Prostate gland (tissue), 2 donors: ENCODE results near the gene AOC2. TPM values are rescaled to one million over a fixed set of nuclear protein-coding genes. Genes with fewer than 3 reads are reported as not detected.
"Not testable (repeated sequence)": the region's sequence is repeated elsewhere in the genome, so short reads cannot be mapped to it uniquely, and the experiment has no call there.

Experiments
- DNase-seq: peaks from one replicate; pipeline ENCODE4 v3.0.0-alpha.2; 2019; ENCODE audit warnings: low spot score
- H3K27ac ChIP-seq, 2 donors: fragments of 200-600 bp; sonication (generic); 2 replicates each; pipeline ENCODE4 v1.5.1; 2017 to 2019
- H3K27me3 ChIP-seq: fragments of 200-600 bp; sonication (generic); replicated peaks from 2 replicates; pipeline ENCODE4 v1.5.1; 2019; ENCODE audit not compliant: insufficient read depth
- H3K36me3 ChIP-seq, 2 donors: fragments of 200-600 bp; sonication (generic); 1 replicate in 1 of 2; 2 replicates in 1 of 2; pipeline versions ENCODE4 v1.5.1 to v1.8.1; 2017 to 2019
- H3K4me1 ChIP-seq: fragments of 200-600 bp; sonication (generic); replicated peaks from 2 replicates; pipeline ENCODE4 v1.5.1; 2019
- H3K4me3 ChIP-seq, 2 donors: fragments of 200-600 bp; sonication (generic); 2 replicates each; pipeline ENCODE4 v1.5.1; 2017 to 2019
- H3K9me3 ChIP-seq: fragments of 200-600 bp; sonication (generic); 2 replicates; pipeline ENCODE4 v1.5.1; 2017
- POLR2A ChIP-seq: fragments of 450-650 bp; IDR thresholded peaks from one replicate; pipeline ENCODE4 v1.6.1; 2016; ENCODE audit warnings: antibody characterized with exemption, mild to moderate bottlenecking
- POLR2AphosphoS5 ChIP-seq: sonication (generic); formaldehyde crosslinking; IDR thresholded peaks from one replicate; pipeline ENCODE4 v1.6.1; 2017; ENCODE audit warnings: antibody characterized with exemption
- WGBS: methylation state at CpG from one replicate; pipeline ENCODE4 v1.1.5; 2018; 5-methylcytosine and 5-hydroxymethylcytosine counted together
- intact Hi-C: fragments of 100-400 bp; cut with DNase I; formaldehyde crosslinking; loops from one replicate; pipeline ENCODE4 v1.14.2; 2022
- total RNA-seq, 2 donors: library from RNA; depleted of rRNA; stranded (reverse); fragments of >200 nt; gene quantifications; one replicate each; pipeline ENCODE4 v1.1.0, GENCODE V29; 2016
- TF ChIP-seq, protein P1 (sequence below), 4 experiments: fragments of 200-600 bp in 2 of 4; fragments of 450-650 bp in 2 of 4; sonication (generic) in 2 of 4; IDR thresholded peaks; 1 replicate in 3 of 4; 2 replicates in 1 of 4; pipeline ENCODE4 v1.5.1; 2016 to 2019; ENCODE audit warnings: antibody characterized with exemption in 4 of 4, mild to moderate bottlenecking in 2 of 4, moderate library complexity in 2 of 4

AOC2 gene
- total RNA-seq, 2 donors from 2014 or later: 0.27 to 4.9 TPM

DNA sequence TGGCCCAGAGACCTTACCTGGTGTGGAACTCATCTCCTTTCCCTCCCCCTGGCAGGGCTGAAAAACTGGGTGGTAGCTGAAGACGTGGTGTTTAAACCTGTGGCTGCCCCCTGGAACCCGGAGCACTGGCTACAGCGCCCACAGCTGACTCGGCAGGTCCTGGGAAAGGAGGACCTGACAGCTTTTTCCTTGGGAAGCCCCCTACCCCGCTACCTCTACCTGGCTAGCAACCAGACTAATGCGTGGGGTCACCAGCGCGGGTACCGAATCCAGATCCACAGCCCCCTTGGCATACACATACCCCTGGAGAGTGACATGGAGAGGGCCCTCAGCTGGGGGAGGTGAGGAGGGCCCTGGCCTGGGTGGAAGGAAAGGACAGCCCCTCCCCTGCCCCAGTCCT is 4.7 kb downstream of the AOC2 start:
- H3K4me1 ChIP-seq: no peaks in the 10 kb centered on the region
- no peaks in the 10 kb centered on the region for H3K36me3 ChIP-seq
- 81% methylated on average over 9 of the region's 9 CpGs for WGBS
- intact Hi-C loops: loop anchor here (5.0 kb wide), 1 partner anchor 148 kb away; the partner anchor contains the start of gene RPL27
- TF ChIP-seq, protein P1, sequence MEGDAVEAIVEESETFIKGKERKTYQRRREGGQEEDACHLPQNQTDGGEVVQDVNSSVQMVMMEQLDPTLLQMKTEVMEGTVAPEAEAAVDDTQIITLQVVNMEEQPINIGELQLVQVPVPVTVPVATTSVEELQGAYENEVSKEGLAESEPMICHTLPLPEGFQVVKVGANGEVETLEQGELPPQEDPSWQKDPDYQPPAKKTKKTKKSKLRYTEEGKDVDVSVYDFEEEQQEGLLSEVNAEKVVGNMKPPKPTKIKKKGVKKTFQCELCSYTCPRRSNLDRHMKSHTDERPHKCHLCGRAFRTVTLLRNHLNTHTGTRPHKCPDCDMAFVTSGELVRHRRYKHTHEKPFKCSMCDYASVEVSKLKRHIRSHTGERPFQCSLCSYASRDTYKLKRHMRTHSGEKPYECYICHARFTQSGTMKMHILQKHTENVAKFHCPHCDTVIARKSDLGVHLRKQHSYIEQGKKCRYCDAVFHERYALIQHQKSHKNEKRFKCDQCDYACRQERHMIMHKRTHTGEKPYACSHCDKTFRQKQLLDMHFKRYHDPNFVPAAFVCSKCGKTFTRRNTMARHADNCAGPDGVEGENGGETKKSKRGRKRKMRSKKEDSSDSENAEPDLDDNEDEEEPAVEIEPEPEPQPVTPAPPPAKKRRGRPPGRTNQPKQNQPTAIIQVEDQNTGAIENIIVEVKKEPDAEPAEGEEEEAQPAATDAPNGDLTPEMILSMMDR (IDR thresholded peaks at IDR 0.05): no peak
- no peak for TF ChIP-seq POLR2A
- no peak for TF ChIP-seq POLR2AphosphoS5
- no peak overlapping the region for H3K4me3 ChIP-seq
- no peak for DNase-seq
- no peak overlapping the region for H3K27ac ChIP-seq
- H3K27me3 ChIP-seq: no peaks in the 10 kb centered on the region
- no peaks in the 10 kb centered on the region for H3K9me3 ChIP-seq

DNA sequence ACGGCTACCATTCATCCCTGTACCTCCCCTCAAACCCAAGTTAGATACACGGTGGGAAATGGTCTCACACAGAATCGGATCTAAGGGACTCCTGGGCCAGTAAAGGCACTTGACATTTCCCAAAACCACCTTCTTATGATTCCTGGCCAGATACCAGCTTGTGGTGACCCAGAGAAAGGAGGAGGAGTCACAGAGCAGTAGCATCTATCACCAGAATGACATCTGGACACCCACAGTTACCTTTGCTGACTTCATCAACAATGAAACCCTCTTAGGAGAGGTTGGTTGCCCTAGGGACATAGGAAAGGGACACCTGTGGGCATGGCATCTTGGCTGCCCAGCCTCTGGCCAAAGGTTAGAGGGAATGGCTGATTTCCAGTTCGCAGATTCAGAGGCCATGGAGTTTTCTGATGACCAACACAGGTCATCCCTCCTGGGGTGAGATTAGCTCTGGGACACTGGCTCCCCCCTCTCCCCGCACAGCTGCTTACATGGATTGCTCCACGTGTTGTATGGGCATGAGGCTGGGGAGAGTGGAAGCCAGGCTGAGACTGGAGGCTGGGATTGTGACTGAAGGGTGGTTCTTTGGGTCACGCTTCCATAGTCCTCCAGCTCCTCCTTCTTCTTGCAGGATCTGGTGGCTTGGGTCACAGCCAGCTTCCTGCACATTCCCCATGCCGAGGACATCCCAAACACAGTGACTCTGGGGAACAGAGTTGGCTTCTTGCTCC is 5.2 kb downstream of the AOC2 start:
- Histone ChIP-seq H3K27me3 (no peaks in the 10 kb centered on the region), H3K27ac (no peak overlapping the region), H3K9me3 (no peaks in the 10 kb centered on the region), H3K4me1 (no peaks in the 10 kb centered on the region), H3K4me3 (no peak overlapping the region), H3K36me3 (no peaks in the 10 kb centered on the region)
- TF ChIP-seq POLR2AphosphoS5 (no peak), POLR2A (no peak)
- TF ChIP-seq, protein P1 (IDR thresholded peaks at IDR 0.05): no peak
- 61% methylated on average over 8 of the region's 8 CpGs for WGBS
- no peak for DNase-seq
- intact Hi-C loops: loop anchor here (5.0 kb wide), 1 partner anchor 148 kb away; the partner anchor contains the start of gene RPL27

DNA sequence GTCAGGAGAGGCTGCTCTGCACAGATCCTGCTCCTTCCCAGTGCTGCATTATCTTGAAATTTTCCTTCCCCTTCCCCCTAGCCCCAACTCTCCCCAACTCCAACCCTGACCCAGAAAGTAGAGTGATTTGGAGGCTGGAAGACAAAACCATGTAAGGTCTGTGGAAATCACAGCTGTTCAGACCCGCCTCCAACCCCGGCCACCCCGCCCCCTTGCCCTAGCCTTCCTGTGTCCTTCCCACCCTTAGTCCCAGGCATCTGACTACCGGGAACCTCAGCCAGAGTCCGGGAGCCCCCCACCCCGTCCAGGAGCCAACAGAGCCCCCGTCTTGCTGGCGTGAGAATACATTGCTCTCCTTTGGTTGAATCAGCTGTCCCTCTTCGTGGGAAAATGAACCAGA is 6.6 kb downstream of the AOC2 start, which contains the start of gene AOC3:
Gene AOC3, plus strand, starts transcription at position 246 of the 400 bp plus-strand sequence. Its CDS starts 145 bp downstream, at position 391.
- Histone ChIP-seq H3K36me3 (no peaks in the 10 kb centered on the region), H3K4me1 (no peaks in the 10 kb centered on the region), H3K27ac (peak within 1 kb of the TSS; percentile 51 to 56), H3K9me3 (no peaks in the 10 kb centered on the region), H3K27me3 (no peaks in the 10 kb centered on the region), H3K4me3 (peak within 1 kb of the TSS; percentile 21 to 24)
- 36% methylated on average over 9 of the region's 9 CpGs for WGBS
- intact Hi-C loops: no loop called here
- no peak for DNase-seq
- TF ChIP-seq POLR2A (no peak), POLR2AphosphoS5 (no peak)
- TF ChIP-seq, protein P1 (IDR thresholded peaks at IDR 0.05): no peak

GRCh38 chr17:42851371-42852240 is 7.2 kb downstream of the AOC2 start:
- H3K4me1 ChIP-seq, H3K36me3 ChIP-seq, H3K9me3 ChIP-seq, DNase-seq, H3K27me3 ChIP-seq, intact Hi-C loops: not testable (repeated sequence)
- Histone ChIP-seq H3K4me3 (peak overlapping the region; percentile 21 to 24), H3K27ac (peak overlapping the region; percentile 51 to 56)
- WGBS: 80% methylated on average over 19 of the region's 28 CpGs

DNA sequence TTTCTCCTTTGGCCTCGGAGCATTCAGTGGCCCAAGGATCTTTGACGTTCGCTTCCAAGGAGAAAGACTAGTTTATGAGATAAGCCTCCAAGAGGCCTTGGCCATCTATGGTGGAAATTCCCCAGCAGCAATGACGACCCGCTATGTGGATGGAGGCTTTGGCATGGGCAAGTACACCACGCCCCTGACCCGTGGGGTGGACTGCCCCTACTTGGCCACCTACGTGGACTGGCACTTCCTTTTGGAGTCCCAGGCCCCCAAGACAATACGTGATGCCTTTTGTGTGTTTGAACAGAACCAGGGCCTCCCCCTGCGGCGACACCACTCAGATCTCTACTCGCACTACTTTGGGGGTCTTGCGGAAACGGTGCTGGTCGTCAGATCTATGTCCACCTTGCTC is 8.0 kb downstream of the AOC2 start:
- Histone ChIP-seq H3K27ac (peak overlapping the region; percentile 50 to 51), H3K36me3 (no peaks in the 10 kb centered on the region), H3K9me3 (no peaks in the 10 kb centered on the region), H3K4me1 (no peaks in the 10 kb centered on the region), H3K4me3 (peak overlapping the region; percentile 21 to 24), H3K27me3 (no peaks in the 10 kb centered on the region)
- TF ChIP-seq POLR2AphosphoS5 (no peak), POLR2A (no peak)
- TF ChIP-seq, protein P1 (IDR thresholded peaks at IDR 0.05): no peak
- DNase-seq: no peak
- intact Hi-C loops: no loop called here
- WGBS: 81% methylated on average over 15 of the region's 15 CpGs
